ENCODE data around the gene PCNT.

The PCNT gene

DNA sequence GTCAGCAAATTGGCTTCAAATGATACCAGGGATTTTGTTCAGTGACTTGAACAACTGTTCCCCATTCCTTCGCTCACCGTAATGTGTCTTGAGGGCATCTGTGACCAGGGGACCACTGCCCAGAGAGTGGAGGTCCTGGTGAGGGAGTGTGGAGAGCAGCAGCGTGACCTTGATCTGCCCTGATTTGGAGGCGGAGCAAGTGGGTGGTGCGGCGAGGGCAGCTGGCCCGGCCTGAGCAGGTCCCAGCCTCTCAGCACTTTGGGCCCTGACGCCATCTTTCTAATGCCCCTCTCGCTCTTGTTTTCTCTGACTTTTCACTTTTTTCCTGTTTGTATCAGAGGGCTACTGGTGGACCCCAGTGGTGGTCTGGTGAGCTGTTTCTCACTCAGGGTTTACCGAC lies 165.8 kb downstream of the PCNT start:
- Histone ChIP-seq H3K79me2 (ENCODE audit: insufficient read depth, low read length) (no peaks in the 10 kb centered on the region; the same call in 1 of the 2 replicates), H3K36me3 (ENCODE audit: low read length) (peaks cover 22% of the 10 kb centered on the region)

GRCh38 chr21:46491553-46491952 lies 167.6 kb downstream of the PCNT start:
- no peaks in the 10 kb centered on the region for H3K9me2 ChIP-seq (replicated peaks; ENCODE audit: insufficient read depth, low read length)
- no peaks in the 10 kb centered on the region; the same call in 1 of the 2 replicates for H3K79me2 ChIP-seq (ENCODE audit: insufficient read depth, low read length)
- H3K4me2 ChIP-seq (ENCODE audit: low read depth, low read length, poor library complexity, severe bottlenecking) = no peak overlapping the region
- H3K4me3 ChIP-seq (ENCODE audit: insufficient read depth, low read length, poor library complexity, severe bottlenecking) = no peak overlapping the region
- no peaks in the 10 kb centered on the region for H3K9me3 ChIP-seq (ENCODE audit: insufficient read depth, low read length)
- peaks cover 22% of the 10 kb centered on the region for H3K36me3 ChIP-seq (ENCODE audit: low read length)
- H3K27ac ChIP-seq (ENCODE audit: low read depth, low read length) = no peak overlapping the region
- no peaks in the 10 kb centered on the region for H4K20me1 ChIP-seq (ENCODE audit: low read depth, low read length)
- H3K9ac ChIP-seq (ENCODE audit: low read length) = no peak overlapping the region
- H2AFZ ChIP-seq (ENCODE audit: low read depth, low read length, severe bottlenecking) = no peak overlapping the region
- no peaks in the 10 kb centered on the region for H3F3A ChIP-seq (ENCODE audit: insufficient read depth)
- TF ChIP-seq EZH2phosphoT487 (conservative IDR thresholded peaks at IDR 0.05; ENCODE audit: low read length) (no peak), CTCF (IDR thresholded peaks at IDR 0.05; ENCODE audit: insufficient read depth, low read length, poor library complexity, severe bottlenecking) (no peak)
- H3K27me3 ChIP-seq (ENCODE audit: low read length) = no peaks in the 10 kb centered on the region

More for the DNA sequence above, 165.8 kb downstream of the PCNT start:
- H2AFZ ChIP-seq (ENCODE audit: low read depth, low read length, severe bottlenecking) = no peak overlapping the region
- no peaks in the 10 kb centered on the region for H3F3A ChIP-seq (ENCODE audit: insufficient read depth)
- no peaks in the 10 kb centered on the region for H4K20me1 ChIP-seq (ENCODE audit: low read depth, low read length)
- no peak overlapping the region for H3K9ac ChIP-seq (ENCODE audit: low read length)
- no peak overlapping the region for H3K4me2 ChIP-seq (ENCODE audit: low read depth, low read length, poor library complexity, severe bottlenecking)
- no peaks in the 10 kb centered on the region for H3K9me2 ChIP-seq (replicated peaks; ENCODE audit: insufficient read depth, low read length)
- H3K4me3 ChIP-seq (ENCODE audit: insufficient read depth, low read length, poor library complexity, severe bottlenecking) = no peak overlapping the region
- TF ChIP-seq EZH2phosphoT487 (conservative IDR thresholded peaks at IDR 0.05; ENCODE audit: low read length) (no peak), CTCF (IDR thresholded peaks at IDR 0.05; ENCODE audit: insufficient read depth, low read length, poor library complexity, severe bottlenecking) (no peak)
- no peak overlapping the region for H3K27ac ChIP-seq (ENCODE audit: low read depth, low read length)
- H3K27me3 ChIP-seq (ENCODE audit: low read length) = no peaks in the 10 kb centered on the region
- no peaks in the 10 kb centered on the region for H3K9me3 ChIP-seq (ENCODE audit: insufficient read depth, low read length)

GRCh38 chr21:46492851-46493250 lies 168.9 kb downstream of the PCNT start:
- H3K27me3 ChIP-seq (ENCODE audit: low read length) = no peaks in the 10 kb centered on the region
- no peaks in the 10 kb centered on the region for H3K9me3 ChIP-seq (ENCODE audit: insufficient read depth, low read length)
- no peak overlapping the region for H3K27ac ChIP-seq (ENCODE audit: low read depth, low read length)
- TF ChIP-seq CTCF (IDR thresholded peaks at IDR 0.05; ENCODE audit: insufficient read depth, low read length, poor library complexity, severe bottlenecking) (no peak), EZH2phosphoT487 (conservative IDR thresholded peaks at IDR 0.05; ENCODE audit: low read length) (no peak)
- no peaks in the 10 kb centered on the region for H3F3A ChIP-seq (ENCODE audit: insufficient read depth)
- no peak overlapping the region for H3K9ac ChIP-seq (ENCODE audit: low read length)
- no peaks in the 10 kb centered on the region for H4K20me1 ChIP-seq (ENCODE audit: low read depth, low read length)
- peaks cover 31% of the 10 kb centered on the region for H3K36me3 ChIP-seq (ENCODE audit: low read length)
- no peak overlapping the region for H2AFZ ChIP-seq (ENCODE audit: low read depth, low read length, severe bottlenecking)
- H3K4me3 ChIP-seq (ENCODE audit: insufficient read depth, low read length, poor library complexity, severe bottlenecking) = no peak overlapping the region
- no peaks in the 10 kb centered on the region; the same call in 1 of the 2 replicates for H3K79me2 ChIP-seq (ENCODE audit: insufficient read depth, low read length)
- no peaks in the 10 kb centered on the region for H3K9me2 ChIP-seq (replicated peaks; ENCODE audit: insufficient read depth, low read length)
- no peak overlapping the region for H3K4me2 ChIP-seq (ENCODE audit: low read depth, low read length, poor library complexity, severe bottlenecking)

Measured in SU-DHL-6 (cell line).